GM21737 (cell line): ENCODE data around the gene SBF2.
A peak's percentile ranks its signal among the peaks of the same experiment; 100 is the strongest.

Experiments
- ATAC-seq: cut with Tn5 transposase; IDR thresholded peaks from one replicate; pipeline ENCODE4 v1.9.1; 2021; ENCODE audit warnings: mild to moderate bottlenecking, moderate library complexity; ENCODE audit not compliant: unreplicated experiment

The SBF2 gene

GRCh38 chr11:10293423-10294289 lies at the start of gene SBF2:
Gene SBF2, minus strand, starts transcription at chr11:10294219. Its CDS starts 150 bp downstream, at chr11:10294069.
- ATAC-seq = peak; percentile 44

DNA sequence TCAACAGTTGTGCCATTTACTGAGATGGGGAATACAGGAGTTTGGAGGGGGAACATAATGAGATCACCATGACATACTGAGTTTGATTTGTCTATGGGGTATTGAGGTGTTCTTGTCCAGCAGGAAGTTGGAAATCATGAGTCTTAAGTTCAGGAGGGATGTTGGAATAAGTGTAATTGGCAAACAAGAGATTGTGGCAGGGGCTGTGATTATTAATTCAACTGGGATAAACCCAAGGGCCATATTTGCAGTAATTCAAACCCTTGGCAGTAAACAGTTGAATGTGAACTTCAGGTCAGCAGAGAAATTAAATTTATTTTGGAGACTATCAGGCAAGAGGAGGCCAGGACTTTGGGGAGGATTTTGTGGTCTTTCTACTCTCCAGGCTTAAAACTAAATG lies 44.3 kb upstream of the SBF2 start:
- ATAC-seq = no peak

- no peak for ATAC-seq
Observed at GRCh38 chr11:10333490-10333889, 39.5 kb upstream of the SBF2 start.

DNA sequence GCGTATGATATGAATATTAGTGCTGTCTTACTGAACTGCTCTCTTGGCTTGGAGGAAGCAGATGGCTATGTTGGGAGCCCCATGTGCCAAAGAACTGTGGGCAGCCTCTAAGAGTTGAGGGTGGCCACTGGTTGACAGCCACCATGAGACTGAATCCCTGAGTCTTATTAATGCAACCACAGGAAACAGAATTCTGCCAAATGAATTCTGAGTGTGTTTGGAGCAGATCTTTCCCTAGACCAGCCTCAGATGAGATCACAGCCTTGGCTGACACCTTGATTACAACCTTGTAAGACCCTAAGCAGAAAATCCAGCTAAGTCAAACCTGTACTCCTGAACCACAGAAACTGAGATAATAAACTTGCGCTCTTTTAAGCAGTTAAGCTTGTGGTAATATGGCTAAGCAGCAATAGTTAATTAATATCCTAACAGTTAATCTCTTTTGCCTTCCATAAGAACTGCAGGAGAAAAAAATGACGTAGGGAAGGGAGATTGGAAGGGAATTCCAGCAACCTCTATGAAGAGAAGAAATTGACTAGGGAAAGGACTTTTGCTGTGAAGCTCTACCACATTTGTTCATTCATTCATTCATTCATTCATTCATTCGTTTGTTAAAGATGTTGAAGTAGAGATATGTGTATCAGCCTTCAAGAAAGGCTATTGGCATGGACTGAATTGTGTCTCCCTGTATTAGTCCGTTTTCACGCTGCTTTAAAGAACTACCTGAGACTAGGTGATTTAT lies 37.7 kb upstream of the SBF2 start:
- ATAC-seq = no peak

GRCh38 chr11:10329935-10330334 lies 35.9 kb upstream of the SBF2 start:
- ATAC-seq = no peak

GRCh38 chr11:10329356-10329755 lies 35.3 kb upstream of the SBF2 start:
- ATAC-seq = no peak

GRCh38 chr11:10328314-10329098 lies 34.5 kb upstream of the SBF2 start:
- ATAC-seq = no peak

DNA sequence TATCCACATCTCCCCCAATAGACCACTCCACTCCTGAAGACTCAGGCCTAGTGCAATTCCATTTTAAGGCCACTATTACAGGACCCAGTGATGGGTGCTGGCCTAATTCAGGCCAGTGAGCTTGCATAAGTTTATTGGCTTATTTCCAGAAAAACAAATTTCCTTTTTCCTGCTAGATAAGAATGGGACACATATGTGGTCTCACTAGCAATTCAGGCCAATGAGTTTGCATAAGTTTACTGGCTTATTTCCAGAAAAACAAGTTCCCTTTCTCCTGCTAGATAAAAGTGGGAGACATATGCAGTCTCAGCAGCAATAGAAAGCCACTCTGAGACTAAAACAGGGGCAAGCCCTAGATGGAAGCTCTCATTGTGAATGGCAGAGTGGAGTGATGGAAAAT lies 33.2 kb upstream of the SBF2 start:
- ATAC-seq = no peak

- ATAC-seq = no peak
Observed at GRCh38 chr11:10326012-10326964, 32.3 kb upstream of the SBF2 start.

DNA sequence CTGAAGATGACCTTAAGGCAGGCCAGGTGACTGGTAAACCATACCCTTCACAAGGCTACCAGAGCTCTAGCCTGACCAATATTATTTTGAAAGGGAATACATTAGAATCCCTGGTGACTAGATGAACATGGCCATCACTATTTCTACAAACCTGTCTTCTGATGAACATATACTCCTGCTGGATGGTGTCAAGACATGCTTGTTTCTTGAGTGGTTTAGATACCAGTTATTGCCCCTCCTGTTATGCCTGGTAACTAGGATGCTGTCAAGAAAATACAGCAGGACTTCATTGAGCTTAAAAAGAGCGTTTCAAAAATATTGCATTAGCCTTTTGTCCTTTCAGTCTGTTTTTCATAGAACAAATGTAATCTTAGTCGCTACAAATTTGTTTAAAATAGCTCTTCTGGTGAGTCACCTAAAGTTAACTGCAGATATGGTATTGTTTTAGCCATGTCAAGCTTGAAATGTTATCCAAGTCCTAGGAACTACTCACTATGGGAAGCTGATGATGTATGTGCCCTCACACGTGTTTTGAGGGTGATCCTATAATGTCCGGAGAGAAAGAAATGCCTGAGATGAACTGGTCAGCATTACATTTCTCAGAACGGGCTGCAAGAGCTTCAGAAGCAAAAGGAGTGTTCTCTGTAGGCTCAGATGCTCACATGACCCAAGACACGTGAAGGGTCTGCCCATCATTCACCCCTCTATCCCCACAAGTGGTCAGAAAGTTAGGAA lies 31.4 kb upstream of the SBF2 start:
- ATAC-seq = no peak

DNA sequence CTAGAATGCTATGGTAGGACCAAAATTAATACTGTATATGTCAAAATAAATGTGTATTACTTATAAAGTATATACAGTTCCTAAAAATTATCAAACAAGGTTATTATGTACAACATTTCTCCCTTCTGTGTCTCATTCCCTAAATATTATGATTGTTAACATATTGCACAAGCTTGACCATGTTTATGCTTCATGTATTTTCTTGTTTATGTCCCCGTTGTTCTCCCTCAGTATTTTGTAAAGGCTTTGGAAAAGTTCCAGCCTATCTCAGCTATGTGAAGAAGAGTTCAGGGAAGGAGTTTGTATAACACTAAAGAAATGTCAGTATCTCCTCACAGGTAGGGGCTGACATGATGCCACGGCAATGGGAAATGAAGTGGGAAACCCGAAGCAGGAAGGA lies 30.5 kb upstream of the SBF2 start:
- ATAC-seq = no peak

GRCh38 chr11:10323793-10324170 lies 29.8 kb upstream of the SBF2 start:
- ATAC-seq = no peak

DNA sequence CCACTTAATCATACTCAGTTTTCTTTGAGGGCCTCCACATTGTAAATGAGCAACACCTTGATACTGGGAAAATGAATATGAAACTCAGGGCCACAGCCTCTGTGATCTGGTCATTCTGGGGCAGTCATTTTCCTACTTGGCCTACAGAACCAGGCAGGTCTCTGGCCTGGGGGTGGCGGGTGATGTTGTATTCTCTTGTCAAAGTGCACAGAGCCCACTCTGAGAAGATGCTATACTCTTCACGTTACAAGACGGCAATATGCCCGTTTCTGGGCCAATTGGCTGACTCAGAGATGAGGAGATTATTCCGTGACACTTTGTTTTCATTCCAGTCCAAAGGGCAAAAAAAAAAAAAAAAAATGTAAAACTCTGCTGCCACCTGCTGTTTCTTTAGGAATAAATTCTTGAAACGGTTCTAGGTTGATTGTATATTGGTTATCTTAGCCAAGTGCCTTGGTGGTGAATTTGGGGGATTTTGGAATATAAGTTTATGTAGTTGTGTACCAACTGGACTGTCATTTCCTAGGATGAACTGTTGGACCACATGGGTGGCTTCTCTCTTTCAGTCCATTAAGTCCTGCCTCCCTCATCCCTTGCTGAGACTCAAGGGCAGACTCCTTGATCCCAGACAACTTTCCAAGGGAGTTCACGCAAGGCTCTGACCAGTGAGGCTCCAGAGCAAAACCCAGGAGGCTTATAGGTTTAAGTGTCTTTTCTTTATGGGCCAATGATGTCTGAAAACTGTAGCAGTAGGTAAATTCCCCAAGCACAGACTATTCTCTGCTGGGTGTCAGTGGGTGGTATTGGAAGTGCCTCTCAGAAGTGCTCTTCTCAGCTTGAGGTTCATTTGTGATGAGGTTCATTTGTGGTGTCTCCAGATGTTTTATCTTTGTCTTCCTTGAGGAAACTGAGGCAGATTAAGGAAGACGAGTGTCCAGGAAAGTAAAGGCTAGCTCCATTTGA lies 29.1 kb upstream of the SBF2 start:
- ATAC-seq = peak; percentile 50

DNA sequence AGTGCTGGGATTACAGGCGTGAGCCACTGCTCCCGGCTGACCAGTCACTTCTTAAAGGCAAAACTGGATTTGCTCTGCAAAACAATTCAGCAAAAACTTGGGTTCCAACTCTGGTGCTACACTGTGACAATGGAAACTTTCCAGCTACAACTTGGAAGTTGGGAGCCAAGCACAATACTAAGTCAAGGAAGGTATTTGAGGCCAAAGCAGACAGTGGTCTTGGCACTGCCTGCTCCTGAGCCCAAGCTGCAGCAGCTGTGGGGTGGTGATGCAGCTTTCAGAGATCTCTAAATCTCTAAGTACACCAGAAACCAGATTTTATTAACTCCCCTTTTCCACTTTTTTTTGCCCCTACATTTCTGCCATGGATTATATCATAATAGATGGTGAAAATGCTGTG lies 28.4 kb upstream of the SBF2 start:
- ATAC-seq = no peak

DNA sequence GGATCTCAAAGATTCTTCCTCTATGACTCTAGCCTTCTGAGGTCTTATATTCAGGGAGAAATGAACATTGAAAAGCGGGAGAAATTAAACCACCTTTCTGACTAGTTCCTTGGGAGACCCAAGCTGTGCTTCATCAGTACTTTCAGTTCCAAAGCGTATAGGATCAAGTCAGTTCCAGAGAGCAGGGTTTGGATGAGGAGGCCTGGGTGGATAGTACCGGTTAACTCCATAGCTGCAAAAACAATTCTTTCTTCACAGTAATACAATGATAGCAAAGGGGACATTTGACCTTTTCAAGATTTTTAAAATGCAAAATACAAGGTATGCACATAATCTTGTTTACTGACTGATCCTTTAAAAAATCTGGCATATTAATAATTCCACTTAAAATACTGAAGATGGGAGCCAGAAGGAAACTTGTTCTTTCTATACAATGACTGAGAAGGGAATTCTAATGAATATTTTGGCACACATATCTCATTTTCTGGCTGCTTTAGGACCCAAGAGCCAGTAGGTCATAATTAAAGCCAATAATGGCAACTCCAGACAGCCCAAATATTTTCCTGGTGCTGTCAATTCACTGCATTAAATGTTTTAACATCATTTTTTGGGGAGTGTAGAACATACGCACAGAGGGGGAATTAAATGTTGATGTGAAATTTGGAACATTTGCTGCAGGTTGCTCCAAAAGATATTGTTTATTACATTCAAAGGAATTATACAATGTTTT lies 26.9 kb upstream of the SBF2 start:
- no peak for ATAC-seq

DNA sequence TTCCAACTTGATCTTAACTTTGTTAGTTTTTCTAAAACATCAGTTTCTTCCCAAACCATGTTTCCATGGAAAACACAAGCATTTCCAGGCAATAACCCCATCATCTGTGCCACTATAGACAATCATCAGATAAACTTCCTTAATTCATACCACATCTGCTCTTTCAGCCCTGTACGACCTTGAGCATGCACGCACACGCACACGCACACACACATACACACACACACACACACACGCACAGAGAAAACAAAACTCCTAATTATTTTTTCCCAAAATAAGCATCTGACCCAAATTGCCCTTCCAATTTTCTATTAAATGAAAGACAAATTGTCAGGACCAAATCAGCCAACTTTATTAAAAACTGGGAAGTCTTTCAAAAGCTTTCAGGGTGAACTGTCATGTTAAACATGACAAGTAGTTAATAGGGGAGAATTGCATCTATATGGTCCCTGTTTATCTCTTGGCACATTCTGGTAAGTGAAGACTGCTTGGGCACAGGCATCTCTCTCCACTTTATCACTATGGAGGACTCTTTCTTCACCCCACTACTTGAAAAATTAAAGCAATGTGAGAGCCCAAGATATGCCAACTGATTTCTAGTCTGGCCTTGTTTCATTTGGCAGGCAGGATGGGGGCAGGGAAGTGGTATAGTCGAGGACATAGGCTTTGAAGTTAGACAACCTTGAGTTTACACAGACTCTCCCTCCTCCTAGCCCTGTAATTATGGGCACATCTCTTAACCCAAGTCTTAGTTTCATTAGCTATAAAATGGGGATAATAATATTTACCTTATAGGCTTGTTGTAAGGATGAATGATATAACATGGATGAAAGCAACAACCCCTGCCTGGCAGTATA lies 25.9 kb upstream of the SBF2 start:
- no peak for ATAC-seq

DNA sequence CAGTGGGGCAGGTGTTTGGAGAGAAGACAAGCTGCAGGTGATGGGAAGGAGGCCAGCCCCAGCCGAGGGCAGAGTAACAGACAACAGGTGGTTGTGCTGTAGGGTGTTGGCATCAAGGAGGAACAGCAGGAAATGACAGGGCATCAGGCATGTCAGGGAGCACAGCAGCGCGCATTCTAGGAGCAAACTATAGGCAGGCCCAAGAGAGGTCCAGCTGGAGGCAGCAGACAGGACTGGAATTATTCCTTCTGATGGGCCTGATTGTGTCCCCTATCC lies 24.4 kb upstream of the SBF2 start:
- no peak for ATAC-seq
